Activated CD4-positive, CD25-positive, alpha-beta regulatory T cell treated with anti-CD3 and anti-CD28 coated beads, Interleukin-2, amount 50 U/mL, for 24 hours (primary cell): ENCODE data around the gene SLC39A10.
"Not testable (repeated sequence)": the region's sequence is repeated elsewhere in the genome, so short reads cannot be mapped to it uniquely, and the experiment has no call there.

Source experiments
- ATAC-seq, 2 donors: fragments of 150-1000 bp; cut with Tn5 transposase; one replicate each; pipeline ENCODE4 v1.10.0; 2021; ENCODE audit warnings: mild to moderate bottlenecking in 1 of 2, moderate library complexity in 1 of 2

The SLC39A10 gene

GRCh38 chr2:195645413-195645812, 11.6 kb upstream of the SLC39A10 start:
- ATAC-seq = no peak

- no peak for ATAC-seq
These were observed 10.6 kb upstream of the SLC39A10 start for GRCh38 chr2:195646424-195646823.

- no peak for ATAC-seq
These were observed 9.7 kb upstream of the SLC39A10 start for GRCh38 chr2:195647302-195647701.

- ATAC-seq = not testable (repeated sequence)
These were observed 8.7 kb upstream of the SLC39A10 start for GRCh38 chr2:195648370-195648769.

- peak in 1 of 2 donors; percentile 38 for ATAC-seq
These were observed 8.2 kb upstream of the SLC39A10 start for GRCh38 chr2:195648787-195649186.

- ATAC-seq = no peak
These were observed 7.3 kb upstream of the SLC39A10 start for GRCh38 chr2:195649629-195650190.

- no peak for ATAC-seq
These were observed 6.0 kb upstream of the SLC39A10 start for GRCh38 chr2:195651046-195651445.

GRCh38 chr2:195652911-195653310, 4.1 kb upstream of the SLC39A10 start:
- ATAC-seq = no peak

- ATAC-seq = peak; percentile 44 to 49
These were observed 716 bp upstream of the SLC39A10 start for GRCh38 chr2:195656161-195656858.

- ATAC-seq = peak; percentile 26 to 30
These were observed 861 bp downstream of the SLC39A10 start for GRCh38 chr2:195657634-195658540.

GRCh38 chr2:195658541-195658890, 1.5 kb downstream of the SLC39A10 start:
- ATAC-seq = no peak

- ATAC-seq = peak in 1 of 2 donors; percentile 2
These were observed 2.1 kb downstream of the SLC39A10 start for GRCh38 chr2:195659114-195659513.

GRCh38 chr2:195659982-195660890, 3.2 kb downstream of the SLC39A10 start:
- peak; percentile 31 to 42 for ATAC-seq

GRCh38 chr2:195662138-195662537, 5.1 kb downstream of the SLC39A10 start:
- no peak for ATAC-seq

- no peak for ATAC-seq
These were observed 6.0 kb downstream of the SLC39A10 start for GRCh38 chr2:195663007-195663406.

GRCh38 chr2:195664528-195664927, 7.5 kb downstream of the SLC39A10 start:
- no peak for ATAC-seq

- not testable (repeated sequence) for ATAC-seq
These were observed 8.1 kb downstream of the SLC39A10 start for GRCh38 chr2:195665153-195665552.

- no peak for ATAC-seq
These were observed 9.2 kb downstream of the SLC39A10 start for GRCh38 chr2:195666113-195666712.

- ATAC-seq = peak; percentile 41 to 60
These were observed 10.9 kb downstream of the SLC39A10 start for GRCh38 chr2:195667974-195668373.

- ATAC-seq = no peak
These were observed 13.2 kb downstream of the SLC39A10 start for GRCh38 chr2:195670191-195670590.

- no peak for ATAC-seq
These were observed 14.5 kb downstream of the SLC39A10 start for GRCh38 chr2:195671563-195671962.

GRCh38 chr2:195672674-195673073, 15.6 kb downstream of the SLC39A10 start:
- no peak for ATAC-seq
